H7 (cell line): ENCODE results near the gene GPR158. TPM values are rescaled to one million over a fixed set of nuclear protein-coding genes. Genes with fewer than 3 reads are reported as not detected.

Source experiments
- DNase-seq: peaks from one replicate; pipeline ENCODE4 v3.0.0; 2012
- H3K27me3 ChIP-seq: 2 replicates; pipeline ENCODE4 v1.6.0; 2011; ENCODE audit warnings: mild to moderate bottlenecking, low read length; ENCODE audit not compliant: control insufficient read depth, insufficient read depth
- H3K36me3 ChIP-seq: replicated peaks from 2 replicates; pipeline ENCODE4 v1.5.1; 2011; ENCODE audit warnings: low read length; ENCODE audit not compliant: control insufficient read depth, insufficient read depth
- H3K4me3 ChIP-seq: 2 replicates; pipeline ENCODE4 v1.5.1; 2011; ENCODE audit warnings: low read depth, mild to moderate bottlenecking, control low read depth, low read length, moderate library complexity; ENCODE audit not compliant: insufficient read depth
- total RNA-seq: library from RNA; depleted of rRNA; stranded (reverse); fragments of >200 nt; shearing (Covaris generic); gene quantifications from 2 replicates; pipeline ENCODE4 v1.2.3, GENCODE V29; 2014

Gene GPR158
- total RNA-seq, 1 experiment from 2014 or later, result 0.35 TPM

GRCh38 chr10:25245165-25245564, 70.4 kb downstream of the GPR158 start:
- no peaks in the 10 kb centered on the region for H3K27me3 ChIP-seq
- H3K4me3 ChIP-seq, result no peak overlapping the region
- DNase-seq, result no peak
- no peaks in the 10 kb centered on the region for H3K36me3 ChIP-seq

GRCh38 chr10:25257646-25258045, 82.8 kb downstream of the GPR158 start:
- Histone ChIP-seq H3K4me3 (no peak overlapping the region), H3K27me3 (no peaks in the 10 kb centered on the region), H3K36me3 (no peaks in the 10 kb centered on the region)
- DNase-seq, result no peak

DNA sequence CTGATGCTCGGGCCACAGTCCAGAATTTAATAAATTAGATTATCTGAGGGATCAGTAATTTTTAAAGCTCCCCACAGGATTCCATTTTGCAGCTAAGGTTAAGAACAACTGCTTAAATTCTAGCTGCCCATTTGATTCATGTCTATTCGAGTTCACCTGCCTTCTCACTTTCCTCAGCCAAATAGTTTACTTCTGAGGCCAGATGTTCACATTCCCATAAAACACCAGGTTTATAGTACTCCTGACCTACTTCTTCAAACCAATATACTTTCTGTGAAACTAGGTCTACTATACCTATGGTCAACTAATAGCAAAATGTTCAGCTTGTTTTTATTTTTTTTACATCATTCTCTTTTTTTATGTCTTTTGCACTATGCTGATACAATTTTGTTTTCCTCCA, 86.3 kb downstream of the GPR158 start:
- H3K36me3 ChIP-seq, result no peaks in the 10 kb centered on the region
- no peak overlapping the region for H3K4me3 ChIP-seq
- H3K27me3 ChIP-seq, result no peaks in the 10 kb centered on the region
- DNase-seq, result no peak

- no peak overlapping the region for H3K4me3 ChIP-seq
- DNase-seq, result no peak
- no peaks in the 10 kb centered on the region for H3K27me3 ChIP-seq
- no peaks in the 10 kb centered on the region for H3K36me3 ChIP-seq
Measured at GRCh38 chr10:25261558-25261957, 86.8 kb downstream of the GPR158 start.

DNA sequence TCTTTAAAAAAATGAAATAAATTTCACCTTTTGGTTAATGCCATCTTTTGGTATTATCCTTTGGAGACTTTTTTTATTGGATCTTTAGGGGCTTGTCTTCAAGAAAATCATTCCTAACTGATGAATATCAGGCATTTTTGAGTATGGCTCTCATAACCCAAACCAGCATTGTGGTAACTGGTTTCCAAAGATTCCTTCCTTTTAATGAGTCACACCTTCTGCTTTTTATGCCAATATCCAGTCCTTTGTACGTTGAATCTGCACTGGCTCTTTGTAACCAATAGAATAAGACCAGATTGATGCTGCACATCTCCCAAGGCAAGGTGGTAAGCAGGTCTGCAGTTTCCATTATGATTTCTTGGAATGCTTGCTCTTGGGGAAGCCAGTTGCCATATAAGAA, 89.1 kb downstream of the GPR158 start:
- DNase-seq, result no peak
- no peaks in the 10 kb centered on the region for H3K36me3 ChIP-seq
- H3K4me3 ChIP-seq, result no peak overlapping the region
- no peaks in the 10 kb centered on the region for H3K27me3 ChIP-seq

- Histone ChIP-seq H3K4me3 (no peak overlapping the region), H3K36me3 (no peaks in the 10 kb centered on the region), H3K27me3 (no peaks in the 10 kb centered on the region)
- no peak for DNase-seq
Measured at GRCh38 chr10:25278180-25278579, 103.4 kb downstream of the GPR158 start.

DNA sequence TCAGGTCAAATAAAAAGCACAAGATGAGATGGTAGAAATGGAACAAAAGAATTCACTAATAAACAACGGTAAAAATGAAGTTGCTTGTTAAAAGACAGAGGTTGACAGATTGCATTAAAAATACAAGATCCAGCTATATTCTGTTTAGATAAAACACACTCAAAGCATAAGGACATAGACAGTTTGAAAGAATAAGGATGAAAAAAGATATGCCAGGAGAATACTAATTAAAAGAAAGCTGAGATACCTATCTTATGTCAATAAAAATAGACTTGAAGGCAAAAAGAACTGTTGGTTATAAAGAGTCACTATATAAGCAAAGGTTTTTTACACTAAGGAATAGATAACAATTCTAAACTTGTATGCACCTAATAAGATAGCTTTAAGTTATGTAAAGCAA, 105.3 kb downstream of the GPR158 start:
- H3K27me3 ChIP-seq, result no peaks in the 10 kb centered on the region
- no peak overlapping the region for H3K4me3 ChIP-seq
- DNase-seq, result no peak
- H3K36me3 ChIP-seq, result no peaks in the 10 kb centered on the region

DNA sequence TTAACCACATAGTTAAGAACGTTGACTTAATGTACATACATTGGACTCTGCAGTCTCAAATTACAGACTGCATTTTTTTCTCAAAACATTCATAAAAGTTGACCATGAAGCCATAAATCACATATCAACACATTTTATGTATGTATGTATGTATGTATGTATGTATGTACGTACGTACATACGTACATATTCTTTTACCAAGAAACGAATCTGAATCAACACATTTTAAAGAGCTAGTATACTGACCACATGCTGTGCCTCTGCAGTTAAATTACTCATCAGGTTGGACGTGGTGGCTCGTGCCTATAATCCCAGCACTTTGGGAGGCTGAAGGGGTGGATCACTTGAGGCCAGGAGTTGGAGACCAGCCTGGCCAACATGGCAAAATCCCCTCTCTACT, 105.8 kb downstream of the GPR158 start:
- no peaks in the 10 kb centered on the region for H3K36me3 ChIP-seq
- H3K27me3 ChIP-seq, result no peaks in the 10 kb centered on the region
- no peak overlapping the region for H3K4me3 ChIP-seq
- DNase-seq, result no peak

DNA sequence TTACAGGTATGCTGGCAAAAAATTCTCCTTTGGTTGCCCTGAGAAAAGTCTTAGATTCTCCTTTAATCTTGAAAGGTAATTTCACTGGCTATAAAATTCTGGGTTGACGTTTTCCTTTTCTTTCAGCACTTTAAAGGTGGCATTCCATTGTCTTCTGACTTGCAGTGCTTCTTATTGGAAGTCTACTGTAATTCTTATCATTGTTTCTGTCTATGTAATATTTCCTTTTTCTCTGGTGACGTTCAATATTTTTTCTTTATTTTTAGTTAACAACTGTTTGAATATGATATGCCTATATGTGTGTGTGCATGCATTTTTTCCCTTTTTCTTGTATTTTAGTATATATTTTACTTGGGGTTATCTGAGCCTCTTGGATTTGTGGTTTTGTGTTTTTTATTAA, 111.0 kb downstream of the GPR158 start:
- no peak for DNase-seq
- Histone ChIP-seq H3K27me3 (no peaks in the 10 kb centered on the region), H3K36me3 (no peaks in the 10 kb centered on the region), H3K4me3 (no peak overlapping the region)

- Histone ChIP-seq H3K36me3 (no peaks in the 10 kb centered on the region), H3K27me3 (no peaks in the 10 kb centered on the region), H3K4me3 (no peak overlapping the region)
- no peak for DNase-seq
Measured at GRCh38 chr10:25288181-25288580, 113.4 kb downstream of the GPR158 start.

GRCh38 chr10:25294032-25294926, 119.5 kb downstream of the GPR158 start:
- no peaks in the 10 kb centered on the region for H3K36me3 ChIP-seq
- H3K4me3 ChIP-seq, result no peak overlapping the region
- H3K27me3 ChIP-seq, result no peaks in the 10 kb centered on the region
- DNase-seq, result no peak

DNA sequence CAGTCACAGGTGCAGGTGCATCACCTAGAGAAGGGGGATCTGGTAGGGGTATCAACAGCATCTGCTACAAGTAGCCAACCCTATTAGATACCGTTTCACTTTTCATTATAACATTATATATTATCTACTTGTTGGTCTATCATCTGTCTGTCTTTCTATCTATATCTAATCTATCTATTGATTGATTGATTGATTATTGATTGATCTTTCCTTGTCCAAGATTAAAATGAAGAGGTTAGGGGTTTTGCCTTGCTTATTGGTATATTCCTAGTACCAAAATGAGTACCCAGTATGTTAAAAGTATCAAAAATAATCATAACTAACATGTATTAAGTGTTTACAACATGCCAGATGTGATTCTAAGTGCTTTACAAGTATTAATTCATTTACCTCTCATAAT, 121.5 kb downstream of the GPR158 start:
- Histone ChIP-seq H3K4me3 (no peak overlapping the region), H3K27me3 (no peaks in the 10 kb centered on the region), H3K36me3 (no peaks in the 10 kb centered on the region)
- no peak for DNase-seq

DNA sequence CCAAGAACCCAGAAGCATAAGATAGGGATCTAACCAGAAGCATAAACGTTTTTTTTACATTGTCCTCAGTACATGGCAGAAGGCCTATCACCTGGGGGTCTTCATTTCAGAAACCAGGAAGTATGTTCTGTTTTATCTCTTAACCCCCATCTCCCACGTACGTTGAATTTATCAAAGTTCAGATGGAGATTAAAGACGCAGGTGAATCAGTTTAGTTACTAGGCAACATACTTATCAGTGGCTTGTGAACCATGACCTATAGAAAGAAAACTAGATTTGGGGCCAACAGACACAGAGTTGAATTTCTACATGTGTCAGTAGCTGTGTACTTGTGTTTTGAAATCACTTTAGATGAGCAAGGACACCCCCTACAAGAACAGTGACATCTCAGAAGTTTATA, 122.7 kb downstream of the GPR158 start:
- no peak overlapping the region for H3K4me3 ChIP-seq
- H3K27me3 ChIP-seq, result no peaks in the 10 kb centered on the region
- H3K36me3 ChIP-seq, result no peaks in the 10 kb centered on the region
- no peak for DNase-seq

DNA sequence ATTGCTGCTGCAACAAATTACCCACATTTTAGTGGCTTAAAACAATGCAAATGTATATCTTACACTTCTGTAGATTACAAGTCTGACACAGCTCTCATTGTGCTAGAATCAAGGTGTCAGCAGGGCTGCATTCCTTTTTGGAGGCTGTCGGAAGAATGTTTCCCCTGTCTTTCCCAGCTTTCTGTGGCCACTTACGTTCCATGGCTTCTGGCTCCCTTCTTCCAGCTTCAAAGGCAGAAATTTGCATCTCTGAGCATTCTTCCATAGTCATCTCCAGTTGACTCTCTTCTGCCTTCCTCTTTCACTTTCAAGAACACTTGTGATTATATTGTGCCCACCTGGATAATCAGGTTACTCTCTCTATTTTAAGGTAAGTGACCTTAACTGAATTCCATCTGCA, 125.3 kb downstream of the GPR158 start:
- no peak for DNase-seq
- H3K4me3 ChIP-seq, result no peak overlapping the region
- H3K36me3 ChIP-seq, result no peaks in the 10 kb centered on the region
- H3K27me3 ChIP-seq, result no peaks in the 10 kb centered on the region

DNA sequence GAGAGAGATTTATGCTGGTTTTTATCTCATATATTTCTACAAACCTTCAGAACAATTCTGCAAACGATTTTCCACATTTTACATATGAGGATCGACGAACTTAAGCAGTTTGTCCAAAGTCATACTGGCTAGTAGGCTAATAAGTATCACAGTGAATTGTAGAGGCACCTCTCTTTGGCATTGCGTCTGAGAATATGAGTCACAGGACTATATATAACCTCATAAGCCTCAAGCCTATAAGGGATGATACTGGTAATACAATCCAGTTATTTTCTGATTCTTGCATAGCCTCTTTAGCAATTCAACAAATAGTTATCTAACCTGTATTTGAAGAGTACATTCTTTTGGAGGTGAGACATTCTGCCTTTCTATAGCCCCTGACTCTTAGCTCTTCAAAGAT, 129.8 kb downstream of the GPR158 start:
- Histone ChIP-seq H3K36me3 (no peaks in the 10 kb centered on the region), H3K4me3 (no peak overlapping the region), H3K27me3 (no peaks in the 10 kb centered on the region)
- DNase-seq, result no peak

GRCh38 chr10:25306386-25306785, 131.6 kb downstream of the GPR158 start:
- Histone ChIP-seq H3K36me3 (no peaks in the 10 kb centered on the region), H3K27me3 (no peaks in the 10 kb centered on the region), H3K4me3 (no peak overlapping the region)
- DNase-seq, result no peak
